ENCODE measurements around the gene TPCN1.

DNA sequence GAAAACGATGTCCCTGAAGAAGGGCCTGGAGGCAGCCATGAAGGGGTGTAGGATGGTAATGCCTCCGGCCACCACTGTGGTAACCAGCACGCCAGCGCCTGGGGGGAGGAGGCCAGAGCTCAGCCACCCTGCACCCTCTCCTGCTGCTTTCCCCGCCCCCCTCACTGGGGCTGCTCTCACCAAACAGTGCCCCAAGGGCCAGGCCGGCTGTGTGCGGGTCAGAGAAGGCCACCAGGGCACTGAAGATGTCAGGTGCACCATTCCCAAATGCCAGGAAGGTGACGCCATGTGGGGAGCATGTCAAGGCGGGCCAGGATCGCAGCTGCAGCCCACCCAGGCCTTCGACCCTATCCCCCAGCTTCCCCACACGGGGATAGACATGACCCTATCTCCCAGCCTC, 99.1 kb downstream of the TPCN1 start:
- TF ChIP-seq POLR2AphosphoS5 (IDR thresholded peaks at IDR 0.05; ENCODE audit: borderline replicate concordance, low read depth, low read length) = no peak
- no peak for TF ChIP-seq EZH2 (IDR thresholded peaks at IDR 0.05)
